A549 (cell line): ENCODE data around the gene MAN1A2.

Experiments
- CTCF ChIP-seq: fragments of >200 bp; sonication (Bioruptor Twin); formaldehyde crosslinking; IDR thresholded peaks from 3 replicates; pipeline ENCODE4 v1.5.1; 2016
- MAZ ChIP-seq: fragments of 150-350 bp; IDR thresholded peaks from 2 replicates; pipeline ENCODE4 v1.6.1; 2014; ENCODE audit warnings: antibody characterized with exemption, low read depth, low read length, borderline replicate concordance
- USF2 ChIP-seq: fragments of 450-650 bp; IDR thresholded peaks from 2 replicates; pipeline ENCODE4 v1.6.1; 2014; ENCODE audit warnings: antibody characterized with exemption

- TF ChIP-seq CTCF (no peak), USF2 (no peak), MAZ (no peak)
These were observed 26.1 kb upstream of the MAN1A2 start for GRCh38 chr1:117341123-117341522.
